HG03442 (cell line): ENCODE measurements around the gene DNMT1.
A peak's percentile ranks its signal among the peaks of the same experiment; 100 is the strongest.
"Not testable (repeated sequence)": the region's sequence is repeated elsewhere in the genome, so short reads cannot be mapped to it uniquely, and the experiment has no call there.

Experiments
- ATAC-seq: cut with Tn5 transposase; IDR thresholded peaks from one replicate; pipeline ENCODE4 v1.9.1; 2021; ENCODE audit warnings: mild to moderate bottlenecking, moderate library complexity; ENCODE audit not compliant: unreplicated experiment

The DNMT1 gene

GRCh38 chr19:10222201-10222890, 27.6 kb upstream of the DNMT1 start:
- ATAC-seq = no peak

GRCh38 chr19:10220695-10221094, 25.9 kb upstream of the DNMT1 start:
- no peak for ATAC-seq

GRCh38 chr19:10219678-10220077, 24.9 kb upstream of the DNMT1 start:
- peak; percentile 59 for ATAC-seq

- ATAC-seq = no peak
Measured at GRCh38 chr19:10217085-10217484, 22.3 kb upstream of the DNMT1 start.

GRCh38 chr19:10214784-10215183, 20.0 kb upstream of the DNMT1 start:
- ATAC-seq = no peak

- no peak for ATAC-seq
Measured at GRCh38 chr19:10211691-10212090, 16.9 kb upstream of the DNMT1 start.

- ATAC-seq = no peak
Measured at GRCh38 chr19:10211061-10211460, 16.3 kb upstream of the DNMT1 start.

- ATAC-seq = no peak
Measured at GRCh38 chr19:10209315-10209714, 14.6 kb upstream of the DNMT1 start.

- ATAC-seq = no peak
Measured at GRCh38 chr19:10207026-10207425, 12.3 kb upstream of the DNMT1 start.

GRCh38 chr19:10206226-10206885, 11.6 kb upstream of the DNMT1 start:
- no peak for ATAC-seq

- ATAC-seq = no peak
Measured at GRCh38 chr19:10205636-10206035, 10.9 kb upstream of the DNMT1 start.

- ATAC-seq = no peak
Measured at GRCh38 chr19:10203686-10204085, 8.9 kb upstream of the DNMT1 start.

- no peak for ATAC-seq
Measured at GRCh38 chr19:10201176-10201575, 6.4 kb upstream of the DNMT1 start.

GRCh38 chr19:10200101-10200500, 5.3 kb upstream of the DNMT1 start:
- ATAC-seq = not testable (repeated sequence)

GRCh38 chr19:10198889-10199644, 4.3 kb upstream of the DNMT1 start:
- not testable (repeated sequence) for ATAC-seq

GRCh38 chr19:10195199-10195519, 406 bp upstream of the DNMT1 start:
- no peak for ATAC-seq

- peak; percentile 15 for ATAC-seq
Measured at GRCh38 chr19:10193790-10194499, 808 bp downstream of the DNMT1 start.

- ATAC-seq = no peak
Measured at GRCh38 chr19:10192922-10193321, 1.8 kb downstream of the DNMT1 start.

- no peak for ATAC-seq
Measured at GRCh38 chr19:10191347-10191746, 3.4 kb downstream of the DNMT1 start.

GRCh38 chr19:10190026-10190425, 4.7 kb downstream of the DNMT1 start:
- no peak for ATAC-seq

- no peak for ATAC-seq
Measured at GRCh38 chr19:10189616-10190015, 5.1 kb downstream of the DNMT1 start.
